SHP77 treated with DMSO at 0.1 percent for 48 hours (cell line): ENCODE results near the gene CACNA1E.

ENCODE experiments used
- DNase-seq: peaks from one replicate; lab custom pipeline; 2025; lab: John Stamatoyannopoulos, UW

Gene CACNA1E

GRCh38 chr1:181483285-181484195 is at the start of gene CACNA1E:
TSS of gene CACNA1E (plus strand) at chr1:181483517. CDS start at chr1:181483745, 228 bp downstream.
- DNase-seq, result no peak

- no peak for DNase-seq
Observed at GRCh38 chr1:181433931-181434330, 49.4 kb upstream of the CACNA1E start.

GRCh38 chr1:181438013-181438412 is 45.3 kb upstream of the CACNA1E start:
- DNase-seq, result no peak

GRCh38 chr1:181440510-181440909 is 42.8 kb upstream of the CACNA1E start:
- DNase-seq, result no peak

- no peak for DNase-seq
Observed at GRCh38 chr1:181442181-181442525, 41.2 kb upstream of the CACNA1E start.

GRCh38 chr1:181443231-181443853 is 40.0 kb upstream of the CACNA1E start:
- DNase-seq, result no peak

- DNase-seq, result no peak
Observed at GRCh38 chr1:181445436-181445835, 37.9 kb upstream of the CACNA1E start.

GRCh38 chr1:181448461-181448860 is 34.9 kb upstream of the CACNA1E start:
- DNase-seq, result no peak

GRCh38 chr1:181451661-181452230 is 31.6 kb upstream of the CACNA1E start:
- DNase-seq, result no peak

- DNase-seq, result no peak
Observed at GRCh38 chr1:181452746-181453145, 30.6 kb upstream of the CACNA1E start.

GRCh38 chr1:181453541-181454201 is 29.6 kb upstream of the CACNA1E start:
- DNase-seq, result no peak

- DNase-seq, result no peak
Observed at GRCh38 chr1:181456551-181456950, 26.8 kb upstream of the CACNA1E start.

- DNase-seq, result no peak
Observed at GRCh38 chr1:181458419-181458818, 24.9 kb upstream of the CACNA1E start.

GRCh38 chr1:181459067-181459466 is 24.2 kb upstream of the CACNA1E start:
- no peak for DNase-seq

- no peak for DNase-seq
Observed at GRCh38 chr1:181469829-181470228, 13.5 kb upstream of the CACNA1E start.

GRCh38 chr1:181475580-181475979 is 7.7 kb upstream of the CACNA1E start:
- DNase-seq, result no peak

- DNase-seq, result no peak
Observed at GRCh38 chr1:181476581-181476980, 6.7 kb upstream of the CACNA1E start.

- no peak for DNase-seq
Observed at GRCh38 chr1:181478306-181478705, 5.0 kb upstream of the CACNA1E start.

- DNase-seq, result peak; percentile 24
Observed at GRCh38 chr1:181479137-181479745, 4.1 kb upstream of the CACNA1E start.

GRCh38 chr1:181482001-181482430 is 1.3 kb upstream of the CACNA1E start:
- DNase-seq, result no peak

GRCh38 chr1:181482521-181483284 is 614 bp upstream of the CACNA1E start:
- DNase-seq, result no peak
